K562 (cell line): ENCODE results near the gene AKR1A1. TPM values are rescaled to one million over a fixed set of nuclear protein-coding genes. Genes with fewer than 3 reads are reported as not detected.
A peak's percentile ranks its signal among the peaks of the same experiment; 100 is the strongest.
"Not testable (repeated sequence)": the region's sequence is repeated elsewhere in the genome, so short reads cannot be mapped to it uniquely, and the experiment has no call there.

Experiments
- ATAC-seq: fragments of 200-7000 bp; cut with Tn5 transposase; 3 replicates; pipeline ENCODE4 v1.9.1; 2020; ENCODE audit warnings: moderate library complexity
- BruUV-seq: library from RNA; stranded (reverse); fragments of 400-500 nt; replicated peaks from 2 replicates; lab custom pipeline; 2021; lab: Mats Ljungman, UMichigan
- CTCF ChIA-PET: fragments of 300-600 bp; formaldehyde crosslinking; extraction: SDS; loops from one replicate; lab custom pipeline; 2021; ENCODE audit warnings: low intra/inter-chr PET ratio; lab: Yijun Ruan, JAX
- POLR2A ChIA-PET: fragments of 300-600, 350-650 bp; sonication (Branson Sonifier 250); formaldehyde crosslinking; extraction: SDS; loops from one replicate; lab custom pipeline; 2021; ENCODE audit warnings: antibody characterized with exemption, inconsistent platforms; lab: Yijun Ruan, JAX
- DNase-seq, 4 experiments: peaks; one replicate each; pipeline versions ENCODE4 v3.0.0 to v3.0.0-alpha.2; 2011 to 2018; ENCODE audit warnings: low spot score in 3 of 4, mixed read lengths in 3 of 4; ENCODE audit errors: extremely low read depth in 1 of 4
- FAIRE-seq: peaks from 2 replicates; lab custom pipeline; 2011; peaks lifted over from hg19 to GRCh38; lab: Jason Lieb, UNC
- H2AFZ ChIP-seq: 2 replicates; pipeline ENCODE4 v1.6.0; 2011; ENCODE audit warnings: low read depth, low read length, control low read depth, inconsistent platforms
- H3K27ac ChIP-seq: fragments of 200-600 bp; 3 replicates; pipeline ENCODE4 v1.8.0; 2011; ENCODE audit warnings: low read depth, mild to moderate bottlenecking, control low read depth, inconsistent platforms, low read length, moderate library complexity, mixed read lengths; ENCODE audit errors: extremely low read depth
- H3K27me3 ChIP-seq, 2 experiments: fragments of 300-600 bp in 1 of 2; 2 replicates in 1 of 2; 3 replicates in 1 of 2; pipeline versions ENCODE4 v1.6.0 to v1.8.0; 2011; ENCODE audit warnings: inconsistent platforms in 2 of 2, low read length in 2 of 2, mild to moderate bottlenecking in 1 of 2, mixed read lengths in 1 of 2, moderate library complexity in 1 of 2; ENCODE audit not compliant: control insufficient read depth in 2 of 2, insufficient read depth in 2 of 2
- H3K36me3 ChIP-seq: fragments of 300-600 bp; 3 replicates; pipeline ENCODE4 v1.8.0; 2011; ENCODE audit warnings: mild to moderate bottlenecking, low read length, inconsistent platforms; ENCODE audit not compliant: control insufficient read depth, insufficient read depth
- H3K4me1 ChIP-seq, 2 experiments: fragments of 200-600 bp in 1 of 2; replicated peaks in 1 of 2; 2 replicates in 1 of 2; 3 replicates in 1 of 2; pipeline versions ENCODE4 v1.5.1 to v1.8.0; 2011; ENCODE audit warnings: inconsistent platforms in 2 of 2, low read length in 2 of 2, mild to moderate bottlenecking in 1 of 2, mixed read lengths in 1 of 2, moderate library complexity in 1 of 2; ENCODE audit not compliant: control insufficient read depth in 2 of 2, insufficient read depth in 2 of 2
- H3K4me2 ChIP-seq: 2 replicates; pipeline ENCODE4 v1.6.1; 2011; ENCODE audit warnings: low read length, control low read depth, inconsistent platforms, mixed read lengths; ENCODE audit not compliant: insufficient read depth
- H3K4me3 ChIP-seq: fragments of 200-600 bp; sonication (generic), shearing (Covaris generic); 2 replicates; pipeline ENCODE4 v1.5.1; 2016; ENCODE audit warnings: control low read depth, inconsistent platforms
- H3K79me2 ChIP-seq: fragments of 200-600 bp; 3 replicates; pipeline ENCODE4 v1.8.0; 2011; ENCODE audit warnings: low read length, inconsistent platforms; ENCODE audit not compliant: control insufficient read depth, insufficient read depth
- H3K9ac ChIP-seq, 2 experiments: 2 replicates each; pipeline versions ENCODE4 v1.6.0 to v1.6.1; 2011; ENCODE audit warnings: low read depth in 2 of 2, low read length in 2 of 2, control low read depth in 1 of 2, inconsistent platforms in 1 of 2, mild to moderate bottlenecking in 1 of 2, mixed read lengths in 1 of 2; ENCODE audit not compliant: insufficient read depth in 1 of 2
- H3K9me1 ChIP-seq: one replicate; pipeline ENCODE4 v1.6.0; 2011; ENCODE audit warnings: inconsistent platforms, mild to moderate bottlenecking, low read length, moderate library complexity; ENCODE audit not compliant: control insufficient read depth, insufficient read depth
- H3K9me3 ChIP-seq: replicated peaks from 2 replicates; pipeline ENCODE4 v1.5.1; 2011; ENCODE audit warnings: low read depth, low read length, inconsistent platforms; ENCODE audit not compliant: control insufficient read depth, insufficient read depth
- H4K20me1 ChIP-seq: replicated peaks from 2 replicates; pipeline ENCODE4 v1.6.1; 2011; ENCODE audit warnings: low read length, inconsistent platforms, mixed read lengths; ENCODE audit not compliant: control insufficient read depth, insufficient read depth
- FOXA1 ChIP-seq: fragments of 450-650 bp; IDR thresholded peaks from 2 replicates; pipeline ENCODE4 v1.6.1; 2016; ENCODE audit warnings: mild to moderate bottlenecking, borderline replicate concordance
- PRDM10 ChIP-seq: fragments of 450-650 bp; IDR thresholded peaks from 2 replicates; pipeline ENCODE4 v1.6.1; 2018; ENCODE audit not compliant: partially characterized antibody
- WGBS: fragments of 100-300 bp; shearing (Covaris generic); methylation state at CpG from one replicate; pipeline ENCODE4 v1.1.6; 2016; ENCODE audit warnings: low coverage, mixed read lengths; ENCODE audit not compliant: insufficient coverage; ENCODE audit errors: missing lambda C conversion rate; 5-methylcytosine and 5-hydroxymethylcytosine counted together
- in situ Hi-C: fragments of 300-500 bp; cut with MboI; formaldehyde crosslinking; loops from 4 replicates; pipeline ENCODE4 v1.15.0; 2018; ENCODE audit warnings: inconsistent platforms, mixed read lengths
- intact Hi-C: fragments of 100-400 bp; cut with micrococcal nuclease; formaldehyde crosslinking; loops from 2 replicates; pipeline ENCODE4 v1.14.2; 2022
- polyA plus RNA-seq, 8 experiments: library from polyadenylated mRNA; depleted of rRNA in 4 of 8; stranded (reverse) in 5 of 8; unstranded in 3 of 8; fragments of >200 nt; fragmentation: Nextera tagmentation in 2 of 8; fragmentation: Illumina TruSeq in 1 of 8; extraction: Ambion mirVana in 2 of 8; extraction: Trizol in 1 of 8; gene quantifications; 2 replicates each; pipeline versions ENCODE4 v1.2.1 to v1.2.3, GENCODE V29; 2011 to 2014; ENCODE audit warnings: inconsistent platforms in 1 of 8, missing spikeins in 1 of 8
- total RNA-seq, 7 experiments: library from RNA; depleted of rRNA in 6 of 7; stranded (reverse); fragments of >200 nt in 6 of 7; fragmentation: Illumina TruSeq in 2 of 7; extraction: Trizol in 2 of 7; gene quantifications; 2 replicates each; pipeline versions ENCODE4 v1.2.1 to v1.2.3, GENCODE V29; 2011 to 2021; ENCODE audit warnings: low replicate concordance in 1 of 7

AKR1A1 gene
- total and polyA plus RNA-seq, 9 of the 15 experiments (the other 6 are each of a cell fraction or from before 2014, with no cell fraction given) = 68.6 to 211 (median 132) TPM

DNA sequence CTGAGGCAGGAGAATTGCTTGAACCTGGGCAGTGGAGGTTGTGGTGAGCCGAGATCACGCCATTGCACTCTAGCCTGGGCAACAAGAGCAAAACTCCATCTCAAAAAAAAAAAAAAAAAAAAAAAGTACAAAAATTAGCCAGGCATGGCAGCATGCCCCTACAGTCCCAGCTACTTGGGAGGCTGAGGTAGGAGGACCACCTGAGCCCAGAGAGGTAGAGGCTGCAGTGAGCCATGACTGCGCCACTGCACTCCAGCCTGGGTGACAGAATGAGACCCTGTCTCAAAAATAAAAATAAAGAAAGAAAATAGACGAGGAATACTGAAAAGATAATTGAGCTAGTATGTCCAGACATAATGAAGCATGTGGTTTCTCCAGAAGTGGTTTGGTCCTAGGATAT is 32.3 kb upstream of the AKR1A1 start:
- H2AFZ ChIP-seq, intact Hi-C loops, H3K4me3 ChIP-seq, in situ Hi-C loops, ATAC-seq, H3K27me3 ChIP-seq, CTCF ChIA-PET, H3K4me2 ChIP-seq, DNase-seq, H3K27ac ChIP-seq, FAIRE-seq, BruUV-seq, H3K9ac ChIP-seq, H3K9me1 ChIP-seq, H3K9me3 ChIP-seq: not testable (repeated sequence)
- peaks cover 24 to 29% of the 10 kb centered on the region in 2 experiments for H3K4me1 ChIP-seq
- POLR2A ChIA-PET = interaction anchor here (0.8 to 6.4 kb wide), 14 partner anchors 8 to 167 kb away, joined by 3 to 142 read pairs (median 8); partner anchors contain the start of genes AKR1A1, CCDC163, MMACHC and NASP
- TF ChIP-seq FOXA1 (0 out of 2 replicates have a peak, but pooled peaks have one; percentile 28), PRDM10 (peak; percentile 10)
- 84% methylated on average over 3 of the region's 4 CpGs for WGBS
- peaks cover 21% of the 10 kb centered on the region for H4K20me1 ChIP-seq
- H3K36me3 ChIP-seq = peaks cover 61% of the 10 kb centered on the region
- peaks cover 67% of the 10 kb centered on the region for H3K79me2 ChIP-seq
